Activated naive CD4-positive, alpha-beta T cell treated with anti-CD3 and anti-CD28 coated beads, Interleukin-2, amount 10 ng/mL, durations not matched to agents 7 days and 5 days (primary cell): ENCODE data around the gene USP10.

ENCODE experiments used
- CTCF ChIA-PET: fragments of 350-600 bp; sonication (Branson Sonifier 250); formaldehyde crosslinking; loops from one replicate; lab custom pipeline; 2021; ENCODE audit warnings: antibody characterized with exemption; lab: Charles Lee
- DNase-seq: peaks from one replicate; pipeline ENCODE4 v3.0.0-alpha.2; 2020
- H3K27ac Mint-ChIP-seq: one replicate; pipeline ENCODE4 v1.8.0; 2021; ENCODE audit warnings: mild to moderate bottlenecking, moderate library complexity, mixed read lengths
- H3K27me3 Mint-ChIP-seq: one replicate; pipeline ENCODE4 v1.8.0; 2021; ENCODE audit warnings: mild to moderate bottlenecking, mixed read lengths
- H3K36me3 Mint-ChIP-seq: one replicate; pipeline ENCODE4 v1.8.0; 2021; ENCODE audit warnings: mixed read lengths
- H3K4me1 Mint-ChIP-seq: one replicate; pipeline ENCODE4 v1.8.0; 2021; ENCODE audit warnings: mixed read lengths
- H3K4me3 Mint-ChIP-seq: one replicate; pipeline ENCODE4 v1.8.0; 2021; ENCODE audit warnings: mild to moderate bottlenecking, moderate library complexity, mixed read lengths
- H3K9me3 Mint-ChIP-seq: one replicate; pipeline ENCODE4 v1.8.0; 2021; ENCODE audit warnings: mixed read lengths

USP10 gene

DNA sequence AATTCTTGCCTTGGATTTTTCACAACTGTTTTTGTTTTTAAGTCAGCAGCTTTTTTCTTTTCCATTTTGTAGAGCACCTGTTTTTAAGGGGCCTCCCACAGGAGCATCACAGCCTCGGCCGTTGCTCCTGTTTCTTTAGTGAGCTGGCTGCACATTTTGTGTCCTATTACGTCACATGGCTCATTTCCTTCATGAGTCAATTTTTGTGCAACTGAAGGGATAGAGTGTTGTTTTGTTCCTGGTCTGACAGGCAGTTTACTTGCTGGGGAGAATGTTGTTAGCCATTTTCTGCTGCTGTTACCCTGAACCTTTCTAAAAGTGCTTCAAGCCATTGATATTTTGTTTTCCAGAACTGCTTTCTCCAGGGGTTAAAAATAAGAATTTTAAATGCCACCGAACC, 75.0 kb downstream of the USP10 start:
- H3K4me3 Mint-ChIP-seq: no peak overlapping the region
- H3K27ac Mint-ChIP-seq: no peak overlapping the region
- peaks cover 3% of the 10 kb centered on the region for H3K4me1 Mint-ChIP-seq
- peaks cover 54% of the 10 kb centered on the region for H3K36me3 Mint-ChIP-seq
- H3K9me3 Mint-ChIP-seq: no peaks in the 10 kb centered on the region
- CTCF ChIA-PET: no interaction called here
- no peak for DNase-seq
- H3K27me3 Mint-ChIP-seq: no peaks in the 10 kb centered on the region

DNA sequence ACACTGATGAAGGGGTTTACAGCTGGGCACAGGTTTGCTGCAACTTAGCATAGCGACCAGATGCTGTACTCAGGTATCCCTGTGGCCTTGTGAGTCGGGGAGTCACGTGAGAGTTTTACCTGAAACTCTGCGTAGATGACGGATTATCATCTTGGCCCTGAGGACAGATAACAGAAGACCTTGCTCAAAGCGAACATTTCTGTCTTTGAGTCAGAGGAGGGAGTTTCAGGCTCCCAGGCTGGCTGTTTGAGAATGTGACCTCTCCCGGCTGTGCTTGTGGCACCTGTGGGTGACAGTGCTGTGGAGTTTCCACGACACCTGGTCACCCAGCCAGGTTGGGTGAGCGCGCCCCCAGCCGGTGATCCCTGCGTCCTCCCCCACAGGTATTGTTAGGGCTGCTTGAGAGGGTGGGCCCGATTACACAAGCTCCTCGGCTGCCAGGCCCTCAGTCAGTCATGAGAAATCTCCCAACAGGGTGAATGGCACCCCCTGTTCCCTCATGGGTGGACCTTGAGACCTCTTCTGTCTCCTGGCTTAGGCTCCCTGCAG, 75.5 kb downstream of the USP10 start:
- Mint-ChIP-seq H3K27me3 (no peaks in the 10 kb centered on the region), H3K9me3 (no peaks in the 10 kb centered on the region), H3K4me1 (no peaks in the 10 kb centered on the region), H3K4me3 (no peak overlapping the region), H3K27ac (no peak overlapping the region), H3K36me3 (peaks cover 57% of the 10 kb centered on the region)
- CTCF ChIA-PET: no interaction called here
- no peak for DNase-seq

DNA sequence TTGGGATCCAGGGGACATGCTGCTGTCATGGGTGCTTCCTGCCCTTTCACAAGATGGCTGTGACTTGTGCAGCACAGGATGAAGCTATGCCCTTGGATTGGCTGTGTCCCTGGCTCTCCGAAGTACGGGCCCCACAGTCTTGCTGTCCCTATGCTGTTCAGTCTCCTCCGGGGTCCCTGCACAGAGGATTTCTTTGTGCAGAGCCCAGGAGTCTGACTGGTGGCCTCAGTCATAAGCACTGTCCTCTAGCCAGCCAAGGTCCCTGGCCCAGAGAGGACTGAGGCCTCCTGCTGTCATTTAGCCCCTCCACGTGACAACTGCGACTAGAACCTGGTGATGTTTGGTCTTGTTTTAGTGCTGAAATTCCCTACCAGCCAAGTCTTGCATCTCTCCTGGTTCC, 77.6 kb downstream of the USP10 start:
- Mint-ChIP-seq H3K27me3 (no peaks in the 10 kb centered on the region), H3K27ac (no peak overlapping the region), H3K36me3 (peaks cover 55% of the 10 kb centered on the region), H3K4me1 (no peaks in the 10 kb centered on the region), H3K9me3 (no peaks in the 10 kb centered on the region), H3K4me3 (no peak overlapping the region)
- CTCF ChIA-PET: interaction anchor here (1.3 kb wide), 1 partner anchor 23 kb away, joined by 5 read pairs; no protein-coding TSS in a partner anchor
- DNase-seq: no peak

DNA sequence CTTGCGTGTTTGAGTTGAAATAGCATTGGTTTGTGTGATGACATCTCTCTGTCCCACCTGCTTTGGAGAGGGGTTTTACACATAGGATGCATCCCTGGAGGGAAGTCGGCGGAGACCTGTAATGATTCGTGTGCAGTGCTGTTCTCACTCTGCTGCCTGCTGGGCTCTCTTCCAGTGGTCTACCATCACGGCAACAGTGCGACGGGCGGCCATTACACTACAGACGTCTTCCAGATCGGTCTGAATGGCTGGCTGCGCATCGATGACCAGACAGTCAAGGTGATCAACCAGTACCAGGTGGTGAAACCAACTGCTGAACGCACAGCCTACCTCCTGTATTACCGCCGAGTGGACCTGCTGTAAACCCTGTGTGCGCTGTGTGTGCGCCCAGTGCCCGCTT, 78.9 kb downstream of the USP10 start:
- Mint-ChIP-seq H3K36me3 (peaks cover 43% of the 10 kb centered on the region), H3K4me1 (no peaks in the 10 kb centered on the region), H3K27me3 (no peaks in the 10 kb centered on the region), H3K4me3 (no peak overlapping the region), H3K27ac (no peak overlapping the region), H3K9me3 (no peaks in the 10 kb centered on the region)
- no peak for DNase-seq
- CTCF ChIA-PET: no interaction called here

DNA sequence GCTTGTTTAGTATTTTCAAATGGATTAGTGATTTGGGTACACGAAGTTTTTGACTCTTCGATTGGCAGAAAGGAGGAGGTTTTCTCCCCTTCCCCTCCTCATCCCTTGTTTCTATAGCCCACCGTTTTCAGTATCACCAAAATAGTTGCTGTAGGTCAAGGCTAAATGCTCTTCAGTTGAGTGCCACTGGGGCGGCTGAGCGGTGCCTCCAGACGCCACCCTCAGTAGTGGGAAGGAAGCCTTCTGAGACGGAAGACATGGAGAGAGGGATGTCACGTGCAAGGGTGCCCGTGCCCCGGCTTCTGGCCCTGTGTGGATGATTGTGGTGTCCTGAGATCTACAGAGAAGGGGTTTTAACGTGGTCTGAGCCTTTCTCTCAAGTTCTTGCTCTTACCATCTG, 80.3 kb downstream of the USP10 start:
- no peaks in the 10 kb centered on the region for H3K27me3 Mint-ChIP-seq
- H3K36me3 Mint-ChIP-seq: peaks cover 36% of the 10 kb centered on the region
- DNase-seq: no peak
- no peak overlapping the region for H3K27ac Mint-ChIP-seq
- H3K4me1 Mint-ChIP-seq: no peaks in the 10 kb centered on the region
- CTCF ChIA-PET: interaction anchor here (0.9 kb wide), 1 partner anchor 27 kb away, joined by 3 read pairs; no protein-coding TSS in a partner anchor
- no peaks in the 10 kb centered on the region for H3K9me3 Mint-ChIP-seq
- no peak overlapping the region for H3K4me3 Mint-ChIP-seq

DNA sequence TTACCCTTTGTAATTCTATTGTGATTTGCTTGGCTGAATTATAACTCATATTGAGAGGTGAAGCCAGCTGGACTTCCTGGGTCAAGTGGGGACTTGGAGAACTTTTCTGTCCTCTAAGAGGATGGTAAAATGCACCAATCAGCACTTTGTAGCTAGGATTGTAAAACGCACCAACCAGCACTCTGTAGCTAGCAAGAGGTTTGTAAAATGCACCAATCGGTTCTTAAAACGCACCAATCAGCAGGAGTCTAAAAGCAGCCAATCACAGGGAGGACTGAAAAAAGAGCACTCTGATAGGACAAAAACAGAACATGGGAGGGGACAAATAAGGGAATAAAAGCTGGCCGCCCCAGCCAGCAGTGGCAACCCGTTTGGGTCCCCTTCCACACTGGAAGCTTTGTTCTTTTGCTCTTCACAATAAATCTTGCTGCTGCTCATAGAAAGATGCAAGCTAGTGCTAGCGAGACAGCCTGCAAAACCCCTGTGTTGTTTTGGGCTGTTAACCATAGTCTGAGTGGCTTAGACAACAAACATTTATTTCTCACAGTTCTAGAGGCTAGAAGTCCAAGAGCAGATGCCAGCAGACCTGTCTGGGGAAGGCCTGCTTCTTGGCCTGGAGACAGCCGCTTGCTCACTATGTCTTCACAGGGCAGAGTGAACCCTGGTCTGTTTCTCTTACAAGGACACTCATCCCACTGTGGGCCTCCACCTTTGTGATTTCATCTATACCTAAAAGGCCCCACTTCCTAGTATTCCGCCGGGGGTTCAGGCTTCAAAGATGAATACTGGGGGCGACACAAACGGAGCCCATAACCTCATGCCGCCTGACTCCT, 81.0 kb downstream of the USP10 start:
- Mint-ChIP-seq H3K36me3 (peaks cover 33% of the 10 kb centered on the region), H3K27ac (peak overlapping the region; percentile 31), H3K27me3 (no peaks in the 10 kb centered on the region)

DNA sequence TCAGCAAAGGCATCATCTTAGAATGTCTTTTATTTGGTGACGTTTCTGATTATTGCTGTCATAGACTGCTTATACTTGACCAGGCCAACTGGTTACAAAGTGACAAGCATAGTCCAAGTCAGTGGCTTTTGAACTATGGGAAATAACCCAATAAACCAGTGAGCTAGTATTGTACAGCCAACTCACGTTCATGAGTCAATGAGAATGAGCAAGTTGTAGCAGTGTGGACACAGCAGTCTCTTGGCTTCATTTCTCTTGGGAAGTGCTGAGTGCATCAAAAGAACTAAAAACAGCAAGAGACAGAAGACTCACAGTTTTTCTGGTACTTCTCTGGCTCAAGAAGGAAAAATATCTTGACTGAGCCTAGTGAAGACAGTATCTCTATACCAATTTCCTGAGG, 83.0 kb downstream of the USP10 start:
- no peaks in the 10 kb centered on the region for H3K27me3 Mint-ChIP-seq
- no peaks in the 10 kb centered on the region for H3K9me3 Mint-ChIP-seq
- no peak for DNase-seq
- H3K36me3 Mint-ChIP-seq: peaks cover 24% of the 10 kb centered on the region
- H3K4me3 Mint-ChIP-seq: no peak overlapping the region
- no peak overlapping the region for H3K27ac Mint-ChIP-seq
- H3K4me1 Mint-ChIP-seq: no peaks in the 10 kb centered on the region
- CTCF ChIA-PET: no interaction called here

More for the DNA sequence above, 81.0 kb downstream of the USP10 start:
- Mint-ChIP-seq H3K9me3 (no peaks in the 10 kb centered on the region), H3K4me1 (no peaks in the 10 kb centered on the region), H3K4me3 (no peak overlapping the region)
- CTCF ChIA-PET: interaction anchor here (0.9 to 1.3 kb wide), 2 partner anchors 12 to 28 kb away, joined by 3 read pairs; no protein-coding TSS in a partner anchor
- no peak for DNase-seq

DNA sequence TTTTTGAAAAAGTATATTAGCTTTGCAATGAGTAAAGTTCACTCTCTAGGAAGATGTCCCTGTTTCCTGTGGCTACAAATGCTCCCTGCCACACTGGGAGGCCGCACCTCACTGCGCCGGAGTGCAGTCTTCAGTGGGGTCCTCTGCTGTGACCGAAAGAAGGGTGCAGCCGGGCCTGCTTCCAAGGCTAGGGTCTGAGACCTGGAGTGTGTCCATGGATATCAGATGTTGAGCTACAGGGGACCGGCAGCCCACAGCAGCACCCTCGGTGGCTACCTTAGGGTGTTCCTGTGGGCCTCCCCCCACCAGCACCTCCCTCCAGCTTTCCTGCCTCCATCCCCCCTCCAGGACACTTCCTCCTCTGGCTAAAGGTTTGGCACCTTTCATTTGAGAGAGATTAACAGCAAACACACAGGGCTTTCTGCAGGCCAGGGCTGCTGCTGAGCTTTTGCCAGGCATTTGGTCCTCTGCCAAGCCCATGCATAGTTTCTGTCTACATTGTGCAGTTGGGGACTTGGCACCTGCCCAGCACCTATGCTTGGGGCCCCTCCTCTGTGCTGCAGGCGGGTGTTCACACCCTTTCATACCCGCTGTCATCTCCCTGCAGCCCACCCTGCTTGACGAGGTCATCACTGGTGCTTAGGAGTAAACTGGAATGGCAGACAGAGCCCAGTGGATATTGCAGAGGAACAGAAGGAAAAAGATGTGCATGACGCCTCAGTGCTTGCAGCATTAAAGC, 86.2 kb downstream of the USP10 start:
- Mint-ChIP-seq H3K9me3 (no peaks in the 10 kb centered on the region), H3K4me1 (no peaks in the 10 kb centered on the region), H3K36me3 (no peaks in the 10 kb centered on the region), H3K27me3 (no peaks in the 10 kb centered on the region), H3K4me3 (no peak overlapping the region), H3K27ac (no peak overlapping the region)
- CTCF ChIA-PET: interaction anchor here (0.6 to 1.2 kb wide), 3 partner anchors 15 to 31 kb away, joined by 3 to 4 read pairs (median 3); no protein-coding TSS in a partner anchor
- DNase-seq: no peak

DNA sequence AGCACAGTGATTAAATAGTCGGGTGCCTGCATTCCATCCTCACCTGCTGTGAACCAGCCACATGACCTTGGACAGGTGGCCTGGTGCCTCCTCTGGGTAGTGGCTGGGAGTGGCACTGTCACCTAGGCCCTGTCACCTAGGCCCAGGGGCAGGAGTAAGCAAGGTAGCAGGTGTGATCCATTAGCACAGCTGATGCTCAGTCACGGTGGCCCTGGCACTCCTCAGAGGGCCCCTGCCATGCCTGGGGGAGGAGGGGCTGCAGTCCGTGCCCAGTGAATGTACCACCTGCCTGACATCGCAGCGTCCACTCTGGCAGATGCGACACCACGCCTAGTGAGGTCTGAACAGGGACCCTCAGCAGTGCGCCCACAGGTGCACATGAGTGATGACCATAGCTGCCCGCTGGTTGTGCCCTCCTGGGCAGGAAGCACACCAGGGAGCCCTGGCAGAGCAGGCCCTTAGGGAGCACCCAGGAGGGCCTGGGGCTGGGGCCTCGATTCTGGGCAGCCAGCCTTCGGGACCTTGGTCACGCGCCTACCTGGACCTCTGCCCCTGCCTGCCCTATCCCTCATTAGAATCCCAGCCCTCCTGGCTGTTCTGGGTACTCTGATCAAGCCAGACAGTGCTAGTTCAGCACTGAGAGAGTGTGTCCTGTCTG, 86.9 kb downstream of the USP10 start:
- Mint-ChIP-seq H3K27ac (no peak overlapping the region), H3K9me3 (no peaks in the 10 kb centered on the region), H3K4me3 (no peak overlapping the region), H3K4me1 (no peaks in the 10 kb centered on the region), H3K27me3 (no peaks in the 10 kb centered on the region), H3K36me3 (no peaks in the 10 kb centered on the region)
- no peak for DNase-seq
- CTCF ChIA-PET: interaction anchor here (1.0 to 1.2 kb wide), 2 partner anchors 26 to 33 kb away, joined by 3 to 4 read pairs; no protein-coding TSS in a partner anchor

DNA sequence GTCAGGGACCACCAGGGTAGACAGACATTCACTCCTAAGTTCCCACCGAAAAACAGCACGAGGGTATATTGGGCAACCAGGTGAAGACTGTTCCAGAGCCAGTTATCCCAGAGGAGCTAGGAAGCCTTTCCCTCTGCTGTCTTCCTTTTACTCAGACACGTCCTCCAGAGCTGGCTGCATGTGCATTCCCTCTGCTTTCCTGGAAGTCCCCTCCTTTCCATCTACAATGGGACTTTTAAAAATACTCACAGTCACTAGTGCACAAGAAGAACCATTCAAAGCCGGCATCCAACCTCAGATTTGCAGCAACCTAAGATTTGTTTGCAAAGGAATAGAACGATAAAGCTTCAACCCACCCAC, 87.4 kb downstream of the USP10 start:
- H3K27me3 Mint-ChIP-seq: no peaks in the 10 kb centered on the region
- H3K9me3 Mint-ChIP-seq: no peaks in the 10 kb centered on the region
- H3K36me3 Mint-ChIP-seq: no peaks in the 10 kb centered on the region
- no peak for DNase-seq
- no peak overlapping the region for H3K27ac Mint-ChIP-seq
- no peaks in the 10 kb centered on the region for H3K4me1 Mint-ChIP-seq
- CTCF ChIA-PET: interaction anchor here (1.0 to 1.2 kb wide), 2 partner anchors 27 to 33 kb away, joined by 3 to 4 read pairs; no protein-coding TSS in a partner anchor
- no peak overlapping the region for H3K4me3 Mint-ChIP-seq

DNA sequence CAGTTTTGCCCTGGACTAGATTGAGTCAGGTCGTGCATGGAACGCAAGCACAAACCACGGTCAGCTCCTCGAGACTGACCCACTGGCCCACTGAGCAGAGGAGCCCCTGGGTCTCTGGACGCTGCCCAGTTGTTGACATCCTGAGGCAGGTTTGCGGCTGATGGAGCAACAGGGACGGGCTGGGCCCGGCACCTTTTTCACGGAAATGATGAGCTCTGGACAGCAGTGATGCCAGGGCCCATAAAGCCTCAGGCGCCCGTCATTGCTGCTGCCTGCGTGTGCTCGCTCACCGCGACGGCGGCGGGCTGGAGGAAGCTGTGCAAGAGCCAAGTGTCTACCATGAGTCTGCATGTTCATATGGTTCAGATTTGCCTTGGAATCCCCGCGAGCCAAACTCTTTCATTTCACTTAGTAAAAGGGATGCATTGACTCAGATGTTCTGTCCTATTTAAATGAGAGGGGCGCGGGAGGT, 89.2 kb downstream of the USP10 start:
- H3K27me3 Mint-ChIP-seq: no peaks in the 10 kb centered on the region
- no peaks in the 10 kb centered on the region for H3K9me3 Mint-ChIP-seq
- H3K4me1 Mint-ChIP-seq: no peaks in the 10 kb centered on the region
- no peak for DNase-seq
- no peak overlapping the region for H3K27ac Mint-ChIP-seq
- H3K36me3 Mint-ChIP-seq: no peaks in the 10 kb centered on the region
- CTCF ChIA-PET: no interaction called here
- no peak overlapping the region for H3K4me3 Mint-ChIP-seq

DNA sequence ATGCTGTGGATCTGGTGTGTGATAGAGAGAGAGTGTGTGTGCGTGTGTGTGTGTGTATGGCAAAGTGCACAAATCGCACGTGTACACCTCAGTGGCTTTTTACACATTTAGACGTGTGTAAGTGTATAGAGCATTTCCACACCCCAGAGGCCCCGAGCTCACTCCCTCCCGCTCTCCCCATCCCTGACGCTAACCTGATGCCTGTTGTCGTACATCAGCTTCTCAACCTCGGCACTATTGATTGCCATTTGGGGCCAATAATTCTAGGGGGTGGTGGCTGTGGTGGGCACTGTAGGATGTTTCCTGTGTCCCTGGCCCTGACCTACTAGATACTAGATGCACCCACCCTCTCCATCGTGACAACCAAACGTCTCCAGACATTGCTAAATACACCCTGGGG, 89.6 kb downstream of the USP10 start:
- no peak overlapping the region for H3K4me3 Mint-ChIP-seq
- no peaks in the 10 kb centered on the region for H3K4me1 Mint-ChIP-seq
- H3K9me3 Mint-ChIP-seq: no peaks in the 10 kb centered on the region
- CTCF ChIA-PET: no interaction called here
- no peaks in the 10 kb centered on the region for H3K36me3 Mint-ChIP-seq
- no peak overlapping the region for H3K27ac Mint-ChIP-seq
- H3K27me3 Mint-ChIP-seq: no peaks in the 10 kb centered on the region
- DNase-seq: no peak

DNA sequence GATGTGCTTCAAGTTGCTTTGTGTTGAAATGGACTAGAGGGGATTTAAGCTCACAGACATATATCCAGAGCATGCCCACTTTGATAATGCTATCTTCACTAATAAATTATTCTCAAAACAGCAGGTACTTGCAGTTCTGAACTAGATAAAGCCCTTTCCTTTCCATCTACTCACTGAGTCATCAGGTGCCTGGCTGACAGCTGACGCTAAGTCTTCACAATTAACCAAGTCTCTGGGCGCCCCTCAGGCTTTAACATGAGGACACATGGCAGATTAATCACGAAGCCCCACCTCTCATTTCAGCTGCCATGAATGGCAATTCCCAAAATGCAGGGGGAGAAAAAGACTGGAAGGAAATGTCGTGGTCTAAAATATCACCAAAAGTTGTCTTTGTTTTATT, 90.5 kb downstream of the USP10 start:
- CTCF ChIA-PET: interaction anchor here (0.9 kb wide), 1 partner anchor 37 kb away, joined by 3 read pairs; no protein-coding TSS in a partner anchor
- H3K36me3 Mint-ChIP-seq: no peaks in the 10 kb centered on the region
- H3K4me3 Mint-ChIP-seq: no peak overlapping the region
- H3K4me1 Mint-ChIP-seq: no peaks in the 10 kb centered on the region
- no peaks in the 10 kb centered on the region for H3K27me3 Mint-ChIP-seq
- DNase-seq: no peak
- no peaks in the 10 kb centered on the region for H3K9me3 Mint-ChIP-seq
- no peak overlapping the region for H3K27ac Mint-ChIP-seq

DNA sequence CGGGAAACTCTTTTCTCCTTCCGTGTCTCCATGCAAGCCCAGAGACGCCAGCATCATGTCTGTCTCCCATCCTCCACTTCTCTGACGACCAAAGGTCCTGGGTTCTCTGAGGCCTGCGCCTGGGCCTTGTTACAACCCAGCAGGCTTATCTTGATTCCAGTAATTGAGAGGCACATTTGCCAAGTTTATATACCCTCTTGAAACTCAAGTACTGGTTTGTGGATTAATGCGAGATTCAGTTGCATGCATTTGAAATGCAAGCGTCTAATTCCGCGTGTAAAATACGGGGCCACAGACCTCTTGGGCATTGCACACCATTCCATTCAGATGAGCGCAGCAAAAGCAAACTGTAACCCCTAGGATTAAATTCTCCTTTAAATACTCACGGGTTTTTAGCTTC, 91.3 kb downstream of the USP10 start:
- no peaks in the 10 kb centered on the region for H3K27me3 Mint-ChIP-seq

More for the DNA sequence above, 91.3 kb downstream of the USP10 start:
- H3K36me3 Mint-ChIP-seq: no peaks in the 10 kb centered on the region
- CTCF ChIA-PET: interaction anchor here (0.9 kb wide), 1 partner anchor 38 kb away, joined by 3 read pairs; no protein-coding TSS in a partner anchor
- H3K27ac Mint-ChIP-seq: no peak overlapping the region
- no peak for DNase-seq
- no peaks in the 10 kb centered on the region for H3K4me1 Mint-ChIP-seq
- H3K4me3 Mint-ChIP-seq: no peak overlapping the region
- H3K9me3 Mint-ChIP-seq: no peaks in the 10 kb centered on the region
